Small intestine (tissue), 7 donors: ENCODE measurements around the gene ATP8A2. TPM values are rescaled to one million over a fixed set of nuclear protein-coding genes. Genes with fewer than 3 reads are reported as not detected.
A peak's percentile ranks its signal among the peaks of the same experiment; 100 is the strongest.

Source experiments
- DNase-seq, 2 donors: peaks; one replicate each; pipeline versions ENCODE4 v3.0.0 to v3.0.0-alpha.2; 2013
- FAIRE-seq: peaks from 2 replicates; lab custom pipeline; 2012; peaks lifted over from hg19 to GRCh38; lab: Jason Lieb, UNC
- H3K27ac ChIP-seq, 3 donors: one replicate each; pipeline ENCODE4 v1.5.1; 2013; ENCODE audit warnings: low read length in 2 of 3, mild to moderate bottlenecking in 2 of 3, control low read depth in 1 of 3, inconsistent platforms in 1 of 3, low read depth in 1 of 3, moderate library complexity in 1 of 3
- H3K27me3 ChIP-seq, 3 donors: one replicate each; pipeline ENCODE4 v1.6.1; 2013; ENCODE audit warnings: low read length in 3 of 3, inconsistent platforms in 1 of 3; ENCODE audit not compliant: control insufficient read depth in 3 of 3, insufficient read depth in 3 of 3
- H3K36me3 ChIP-seq, 3 donors: one replicate each; pipeline ENCODE4 v1.6.1; 2013; ENCODE audit warnings: low read length in 3 of 3, inconsistent platforms in 1 of 3, low read depth in 1 of 3, mild to moderate bottlenecking in 1 of 3, moderate library complexity in 1 of 3; ENCODE audit not compliant: control insufficient read depth in 3 of 3, insufficient read depth in 2 of 3
- H3K4me1 ChIP-seq, 3 donors: one replicate each; pipeline ENCODE4 v1.6.1; 2013; ENCODE audit warnings: low read length in 2 of 3, inconsistent platforms in 1 of 3, low read depth in 1 of 3, mild to moderate bottlenecking in 1 of 3, moderate library complexity in 1 of 3; ENCODE audit not compliant: control insufficient read depth in 3 of 3, insufficient read depth in 2 of 3
- H3K4me3 ChIP-seq, 3 donors: one replicate each; pipeline ENCODE4 v1.5.1; 2013; ENCODE audit warnings: low read length in 3 of 3, control low read depth in 1 of 3, inconsistent platforms in 1 of 3, low read depth in 1 of 3, mild to moderate bottlenecking in 1 of 3, moderate library complexity in 1 of 3
- H3K9me3 ChIP-seq, 2 donors: one replicate each; pipeline ENCODE4 v1.6.1; 2013; ENCODE audit warnings: low read depth in 1 of 2, low read length in 1 of 2; ENCODE audit not compliant: control insufficient read depth in 2 of 2, insufficient read depth in 1 of 2
- WGBS, 3 donors: extraction: QIAGEN DNeasy Blood & Tissue Kit; methylation state at CpG; one replicate each; pipeline ENCODE4 v1.1.7; 2013; 5-methylcytosine and 5-hydroxymethylcytosine counted together
- polyA plus RNA-seq, 4 donors: library from polyadenylated mRNA; stranded (reverse) in 3 of 4; unstranded in 1 of 4; fragments of 200-250 nt in 3 of 4; fragments of 120-200 nt in 1 of 4; gene quantifications; one replicate each; pipeline versions ENCODE4 v1.2.1 to v1.2.3, GENCODE V29; 2013
- donor health status: healthy with polysubstance abuse.
- donor health status: control.
- donor health status: control.
- donor health status: Bipolar disorder and iron deficiency.
- donor health status: healthy.

ATP8A2 gene
- polyA plus RNA-seq, 4 donors = 0.72 to 0.79 TPM; not detected in 2

DNA sequence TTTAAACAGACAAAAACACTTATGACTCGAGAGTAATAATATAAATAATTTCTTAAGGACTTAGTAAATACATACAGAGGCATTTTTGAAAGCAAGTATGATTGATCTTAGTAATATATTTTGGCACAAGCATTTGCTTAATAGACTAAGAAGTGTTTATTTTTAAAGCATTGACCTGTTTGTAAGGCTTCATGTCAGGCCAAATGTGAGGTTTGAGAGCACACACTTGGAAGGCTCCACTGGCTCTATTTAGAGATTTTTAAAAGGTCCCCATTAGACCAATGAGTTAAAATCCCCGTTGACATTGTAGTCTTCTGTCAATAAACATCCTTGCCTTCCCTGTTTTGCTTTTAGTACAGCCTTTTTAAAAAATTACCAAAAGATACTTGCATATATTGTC is 50.4 kb downstream of the ATP8A2 start:
- no peaks in the 10 kb centered on the region for H3K36me3 ChIP-seq
- no peak overlapping the region for H3K27ac ChIP-seq
- WGBS, 3 donors = 41 to 60% (median 54%) methylated on average over 2 of the region's 2 CpGs
- no peaks in the 10 kb centered on the region for H3K4me1 ChIP-seq
- H3K27me3 ChIP-seq = no peaks in the 10 kb centered on the region
- peaks cover 0 to 3% of the 10 kb centered on the region in 2 donors for H3K9me3 ChIP-seq
- H3K4me3 ChIP-seq = no peak overlapping the region
- FAIRE-seq (no peak), DNase-seq (no peak)

DNA sequence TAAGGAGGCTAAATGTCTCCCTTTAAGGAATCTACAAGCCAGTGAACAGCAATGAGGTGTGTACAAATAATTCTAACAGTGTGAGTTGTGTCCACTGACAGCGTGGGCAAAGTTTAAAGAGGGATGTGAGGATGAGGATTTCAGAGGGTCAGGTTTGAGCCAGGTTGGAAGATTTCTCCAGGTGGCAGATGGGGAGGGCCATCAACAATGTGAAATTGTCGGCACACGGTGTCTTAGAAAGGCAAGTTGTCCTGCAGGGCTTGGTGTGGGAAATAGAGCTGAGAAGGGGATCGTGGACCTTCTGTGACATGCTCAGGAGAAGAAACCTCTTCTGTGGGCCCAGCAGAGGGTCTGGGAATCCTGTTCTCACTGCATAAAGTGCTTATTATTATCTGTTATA is 52.1 kb downstream of the ATP8A2 start:
- DNase-seq (no peak), FAIRE-seq (no peak)
- peaks cover 0 to 5% of the 10 kb centered on the region in 2 donors for H3K9me3 ChIP-seq
- 61 to 85% (median 69%) methylated on average over 4 of the region's 4 CpGs for WGBS, 3 donors
- no peaks in the 10 kb centered on the region for H3K27me3 ChIP-seq
- H3K36me3 ChIP-seq = no peaks in the 10 kb centered on the region
- H3K4me3 ChIP-seq = no peak overlapping the region
- H3K27ac ChIP-seq = no peak overlapping the region
- H3K4me1 ChIP-seq = no peaks in the 10 kb centered on the region

DNA sequence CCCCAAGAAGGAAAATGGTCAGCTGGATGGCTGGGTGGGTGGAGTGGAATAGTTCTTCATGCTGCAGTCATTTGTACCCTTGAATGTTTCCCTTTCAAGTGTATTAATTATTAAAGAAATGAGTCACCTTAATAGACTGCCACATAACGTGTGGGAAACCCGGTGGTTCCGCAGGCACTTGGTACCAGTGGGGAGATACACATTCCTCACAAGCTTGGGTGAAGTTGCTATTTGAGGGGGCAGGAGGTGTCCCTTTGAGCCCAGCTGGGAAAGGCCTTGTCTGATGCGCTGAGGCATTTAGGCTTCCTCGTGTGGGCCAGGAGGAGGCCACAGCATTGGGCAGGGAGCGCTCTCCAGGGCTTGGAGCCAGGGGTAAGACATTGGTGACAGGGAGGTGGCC is 57.7 kb downstream of the ATP8A2 start:
- DNase-seq (no peak), FAIRE-seq (no peak)
- Histone ChIP-seq H3K9me3 (peaks cover 0 to 5% of the 10 kb centered on the region in 2 donors), H3K27me3 (no peaks in the 10 kb centered on the region), H3K36me3 (no peaks in the 10 kb centered on the region), H3K4me1 (no peaks in the 10 kb centered on the region), H3K4me3 (no peak overlapping the region), H3K27ac (no peak overlapping the region)
- WGBS, 3 donors = 67 to 74% (median 72%) methylated on average over 6 of the region's 6 CpGs

GRCh38 chr13:25432691-25433090 is 60.9 kb downstream of the ATP8A2 start:
- DNase-seq (peak in 1 of 2 donors; percentile 19), FAIRE-seq (no peak)
- H3K27ac ChIP-seq = peak overlapping the region in 1 of 3 donors; percentile 51

DNA sequence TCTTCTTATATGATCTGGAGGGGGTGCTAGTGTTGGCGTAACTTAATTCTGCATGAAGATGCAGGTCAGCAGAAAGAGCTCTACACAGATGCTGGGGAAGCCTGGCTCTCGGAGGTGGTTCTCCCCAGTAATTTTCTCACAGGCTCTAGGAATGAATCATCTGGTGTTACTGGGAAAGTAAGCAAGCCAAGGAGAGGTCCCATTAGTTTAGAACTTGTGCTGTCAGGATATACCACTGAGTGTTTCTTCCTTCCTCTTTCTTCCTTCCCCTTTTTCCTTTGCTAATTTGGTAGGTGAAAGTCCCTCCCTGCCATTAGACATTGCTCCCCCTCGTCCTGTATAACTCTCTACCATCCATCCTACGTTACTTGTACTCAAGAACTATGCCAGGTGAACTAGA is 68.3 kb downstream of the ATP8A2 start:
- no peak for FAIRE-seq
- WGBS, 3 donors = 47 to 59% (median 48%) methylated on average over 4 of the region's 4 CpGs
- H3K4me1 ChIP-seq = no peaks in the 10 kb centered on the region
- no peaks in the 10 kb centered on the region for H3K9me3 ChIP-seq
- H3K36me3 ChIP-seq = no peaks in the 10 kb centered on the region
- no peak overlapping the region for H3K27ac ChIP-seq
- no peaks in the 10 kb centered on the region for H3K27me3 ChIP-seq
- DNase-seq = no peak
- H3K4me3 ChIP-seq = no peak overlapping the region

More at GRCh38 chr13:25432691-25433090, 60.9 kb downstream of the ATP8A2 start:
- WGBS, 3 donors = 51 to 69% (median 68%) methylated on average over 2 of the region's 2 CpGs
- Histone ChIP-seq H3K4me3 (no peak overlapping the region), H3K4me1 (no peaks in the 10 kb centered on the region), H3K27me3 (no peaks in the 10 kb centered on the region), H3K36me3 (no peaks in the 10 kb centered on the region), H3K9me3 (no peaks in the 10 kb centered on the region)

GRCh38 chr13:25446261-25446660 is 74.5 kb downstream of the ATP8A2 start:
- Histone ChIP-seq H3K9me3 (peaks cover 0 to 8% of the 10 kb centered on the region in 2 donors), H3K4me1 (no peaks in the 10 kb centered on the region), H3K27me3 (no peaks in the 10 kb centered on the region), H3K36me3 (no peaks in the 10 kb centered on the region), H3K27ac (no peak overlapping the region), H3K4me3 (no peak overlapping the region)
- DNase-seq (no peak), FAIRE-seq (no peak)
- WGBS, 3 donors = 77 to 81% (median 79%) methylated on average over 4 of the region's 4 CpGs

GRCh38 chr13:25447396-25447795 is 75.6 kb downstream of the ATP8A2 start:
- Histone ChIP-seq H3K9me3 (peaks cover 0 to 8% of the 10 kb centered on the region in 2 donors), H3K27ac (no peak overlapping the region), H3K4me1 (no peaks in the 10 kb centered on the region), H3K4me3 (no peak overlapping the region), H3K36me3 (no peaks in the 10 kb centered on the region), H3K27me3 (no peaks in the 10 kb centered on the region)
- DNase-seq (no peak), FAIRE-seq (no peak)
- WGBS, 3 donors = 50 to 72% (median 63%) methylated on average over 3 of the region's 3 CpGs

GRCh38 chr13:25453850-25454365 is 82.1 kb downstream of the ATP8A2 start:
- 88 to 90% (median 90%) methylated on average over 7 of the region's 7 CpGs for WGBS, 3 donors
- FAIRE-seq (no peak), DNase-seq (no peak)
- Histone ChIP-seq H3K4me1 (no peaks in the 10 kb centered on the region), H3K36me3 (no peaks in the 10 kb centered on the region), H3K4me3 (no peak overlapping the region), H3K9me3 (no peaks in the 10 kb centered on the region), H3K27me3 (no peaks in the 10 kb centered on the region), H3K27ac (no peak overlapping the region)

- DNase-seq (no peak), FAIRE-seq (no peak)
- no peaks in the 10 kb centered on the region for H3K9me3 ChIP-seq
- H3K27ac ChIP-seq = no peak overlapping the region
- no peaks in the 10 kb centered on the region for H3K4me1 ChIP-seq
- H3K27me3 ChIP-seq = no peaks in the 10 kb centered on the region
- H3K4me3 ChIP-seq = no peak overlapping the region
- 76 to 82% (median 78%) methylated on average over 3 of the region's 3 CpGs for WGBS, 3 donors
- no peaks in the 10 kb centered on the region for H3K36me3 ChIP-seq
Observed at GRCh38 chr13:25455146-25455545, 83.4 kb downstream of the ATP8A2 start.
